ENCODE measurements around the gene CCDC122. TPM values are rescaled to one million over a fixed set of nuclear protein-coding genes. Genes with fewer than 3 reads are reported as not detected.

The CCDC122 gene
- total RNA-seq, 2 experiments from 2014 or later = 1.6 to 2.1 TPM

- no peak for TF ChIP-seq CTCF (IDR thresholded peaks at IDR 0.05)
- Mint-ChIP-seq H3K27me3 (peaks cover 45% of the 10 kb centered on the region), H3K27ac (no peak overlapping the region), H3K4me3 (peak overlapping the region; percentile 67), H3K9me3 (no peaks in the 10 kb centered on the region), H3K36me3 (ENCODE audit: low read depth) (no peaks in the 10 kb centered on the region), H3K4me1 (ENCODE audit: low read depth) (peaks cover 4% of the 10 kb centered on the region)
- ChIA-PET POLR2A (no interaction called here), CTCF (interaction anchor here (1.4 kb wide), 1 partner anchor 18 kb away, joined by 4 read pairs; no protein-coding TSS in a partner anchor)
- ATAC-seq (no peak), DNase-seq (no peak)
- intact Hi-C loops (cut with micrococcal nuclease) = no loop called here
Observed at GRCh38 chr13:43786472-43786765, 93.1 kb downstream of the CCDC122 start.

Other genes starting within 250 kb of the CCDC122 start
- under 1 TPM; 0.09 TPM for gene ENOX1, start 92.8 kb downstream of the CCDC122 start, total RNA-seq
- 1 to 10 TPM; 1.2 TPM for gene LACC1, start 164 bp upstream of the CCDC122 start, total RNA-seq